Measurements from ENCODE around the gene KRABD2.
"Not testable (repeated sequence)": the region's sequence is repeated elsewhere in the genome, so short reads cannot be mapped to it uniquely, and the experiment has no call there.

The KRABD2 gene

DNA sequence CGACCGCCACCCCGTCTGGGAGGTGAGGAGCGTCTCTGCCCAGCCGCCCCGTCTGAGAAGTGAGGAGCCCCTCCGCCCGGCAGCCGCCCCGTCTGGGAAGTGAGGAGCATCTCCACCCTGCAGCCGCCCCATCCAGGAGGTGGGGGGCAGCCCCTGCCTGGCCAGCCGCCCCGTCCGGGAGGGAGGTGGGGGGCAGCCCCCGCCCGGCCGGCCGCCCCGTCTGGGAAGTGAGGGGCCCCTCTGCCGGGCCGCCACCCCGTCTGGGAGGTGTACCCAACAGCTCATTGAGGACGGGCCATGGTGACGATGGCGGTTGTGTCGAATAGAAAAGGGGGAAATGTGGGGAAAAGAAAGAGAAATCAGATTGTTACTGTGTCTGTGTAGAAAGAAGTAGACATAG is 2.6 kb downstream of the KRABD2 start:
- peaks cover 9 to 45% (median 32%) of the 10 kb centered on the region in 4 donors for H3K4me1 Mint-ChIP-seq
- DNase-seq, H3K27ac Mint-ChIP-seq, POLR2A ChIA-PET, ATAC-seq, H3K4me3 Mint-ChIP-seq, H3K27me3 Mint-ChIP-seq, H3K9me3 Mint-ChIP-seq: not testable (repeated sequence)
- peaks cover 4 to 52% (median 16%) of the 10 kb centered on the region in 3 donors for H3K36me3 Mint-ChIP-seq

DNA sequence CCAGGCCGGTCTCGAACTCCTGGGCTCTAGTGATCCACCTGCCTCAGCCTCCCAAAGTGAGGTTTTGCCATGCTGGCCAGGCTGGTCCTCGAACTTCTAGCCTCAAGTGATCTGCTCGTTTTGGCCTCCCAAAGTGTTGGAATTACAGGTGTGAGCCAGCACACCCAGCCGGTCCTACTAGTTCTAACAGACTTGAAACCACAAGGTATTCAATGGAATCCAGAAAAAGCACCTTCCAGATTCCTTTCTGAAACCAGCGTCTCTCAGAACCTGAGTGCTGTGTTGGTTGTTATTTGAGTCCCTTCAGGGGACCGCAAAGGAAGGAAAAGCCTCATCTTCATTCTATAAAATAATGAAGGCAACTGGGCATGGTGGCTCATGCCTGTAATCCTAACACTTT is 4.1 kb downstream of the KRABD2 start:
- POLR2A ChIA-PET: no interaction called here
- no peaks in the 10 kb centered on the region for H3K27me3 Mint-ChIP-seq
- peaks cover 0 to 48% (median 14%) of the 10 kb centered on the region in 3 donors for H3K36me3 Mint-ChIP-seq
- peaks cover 11 to 36% (median 24%) of the 10 kb centered on the region in 4 donors for H3K4me1 Mint-ChIP-seq
- ATAC-seq: no peak
- no peaks in the 10 kb centered on the region for H3K9me3 Mint-ChIP-seq
- peak overlapping the region in 1 of 10 donors; percentile 8 for H3K27ac Mint-ChIP-seq
- peak overlapping the region in 1 of 10 donors; percentile 34 for H3K4me3 Mint-ChIP-seq
- DNase-seq: no peak

DNA sequence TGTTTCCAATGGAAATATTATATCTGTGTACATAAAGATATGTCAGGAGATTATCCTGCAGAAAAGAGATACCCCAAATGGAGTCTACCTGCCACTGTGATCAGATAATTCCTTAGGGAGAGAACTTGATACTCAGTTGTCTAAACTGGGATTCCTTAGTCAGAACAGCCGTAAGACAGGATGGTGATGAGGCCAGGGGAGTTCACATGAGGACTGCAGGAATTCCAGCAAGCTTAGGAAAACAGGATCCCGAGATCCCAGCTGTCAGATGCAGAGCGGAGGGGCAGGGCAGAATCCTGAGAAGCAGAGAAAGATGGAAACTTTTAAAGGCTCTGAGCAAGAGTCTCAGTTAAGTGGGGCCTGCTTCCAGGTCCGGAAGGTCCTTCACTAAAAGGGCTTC is 4.7 kb downstream of the KRABD2 start:
- H3K4me3 Mint-ChIP-seq: no peak overlapping the region
- no peaks in the 10 kb centered on the region for H3K27me3 Mint-ChIP-seq
- no peaks in the 10 kb centered on the region for H3K9me3 Mint-ChIP-seq
- no peak for DNase-seq
- POLR2A ChIA-PET: no interaction called here
- peak overlapping the region in 2 of 10 donors; percentile 15 to 33 for H3K27ac Mint-ChIP-seq
- H3K4me1 Mint-ChIP-seq: peaks cover 11 to 29% (median 17%) of the 10 kb centered on the region in 4 donors
- H3K36me3 Mint-ChIP-seq: peaks cover 0 to 46% (median 12%) of the 10 kb centered on the region in 3 donors
- no peak for ATAC-seq

DNA sequence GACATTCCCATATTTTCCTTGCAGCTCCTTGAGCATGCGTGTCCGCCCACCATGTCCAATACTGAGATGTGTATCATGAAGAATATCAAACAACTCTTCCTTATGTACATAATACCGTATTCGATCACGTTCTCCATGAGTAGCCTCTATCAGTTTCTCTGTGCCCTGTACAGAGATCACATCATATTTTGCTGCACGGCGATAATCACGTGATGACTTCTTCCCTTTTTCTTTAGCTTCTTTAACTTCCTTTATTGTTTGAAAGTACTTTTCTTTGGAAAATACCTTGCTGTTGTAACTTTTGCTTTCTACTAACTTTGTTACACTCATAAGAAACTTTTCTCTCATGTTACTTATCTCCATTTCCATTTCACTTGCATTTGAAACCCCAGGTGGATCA is 6.6 kb downstream of the KRABD2 start:
- POLR2A ChIA-PET: interaction anchor here (0.6 to 1.0 kb wide), 2 partner anchors 14 to 40 kb away, joined by 3 to 4 read pairs; no protein-coding TSS in a partner anchor
- peaks cover 0 to 45% (median 12%) of the 10 kb centered on the region in 3 donors for H3K36me3 Mint-ChIP-seq
- H3K4me1 Mint-ChIP-seq: peaks cover 0 to 12% (median 8%) of the 10 kb centered on the region in 4 donors
- no peaks in the 10 kb centered on the region for H3K9me3 Mint-ChIP-seq
- no peaks in the 10 kb centered on the region for H3K27me3 Mint-ChIP-seq
- H3K27ac Mint-ChIP-seq: peak overlapping the region in 4 of 10 donors; percentile 6 to 35 (median 22)
- no peak for ATAC-seq
- H3K4me3 Mint-ChIP-seq: no peak overlapping the region
- no peak for DNase-seq

DNA sequence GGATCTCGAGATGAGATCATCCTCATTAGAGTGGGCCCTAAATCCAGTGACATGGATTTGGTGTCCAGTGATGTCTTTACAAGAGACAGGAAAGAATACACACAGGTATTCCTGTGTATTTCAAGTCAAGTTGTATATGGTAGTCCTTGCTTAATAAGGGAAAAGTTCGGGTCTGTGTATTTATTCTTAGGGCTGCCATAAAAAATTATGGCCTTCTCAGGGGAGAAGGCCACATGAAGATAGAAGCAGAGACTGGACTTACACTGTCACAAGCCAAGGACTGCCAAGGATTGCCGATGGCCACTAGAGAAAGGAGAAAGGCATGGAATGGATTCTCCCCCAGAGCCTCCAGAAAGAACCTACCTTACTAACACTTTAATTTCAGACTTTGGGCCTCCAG is 8.3 kb downstream of the KRABD2 start:
- Mint-ChIP-seq H3K4me3 (no peak overlapping the region), H3K27me3 (no peaks in the 10 kb centered on the region), H3K4me1 (peaks cover 0 to 8% (median 7%) of the 10 kb centered on the region in 4 donors), H3K27ac (peak overlapping the region in 1 of 10 donors; percentile 24), H3K36me3 (peaks cover 0 to 45% (median 12%) of the 10 kb centered on the region in 3 donors), H3K9me3 (no peaks in the 10 kb centered on the region)
- DNase-seq (no peak), ATAC-seq (no peak)
- POLR2A ChIA-PET: no interaction called here

DNA sequence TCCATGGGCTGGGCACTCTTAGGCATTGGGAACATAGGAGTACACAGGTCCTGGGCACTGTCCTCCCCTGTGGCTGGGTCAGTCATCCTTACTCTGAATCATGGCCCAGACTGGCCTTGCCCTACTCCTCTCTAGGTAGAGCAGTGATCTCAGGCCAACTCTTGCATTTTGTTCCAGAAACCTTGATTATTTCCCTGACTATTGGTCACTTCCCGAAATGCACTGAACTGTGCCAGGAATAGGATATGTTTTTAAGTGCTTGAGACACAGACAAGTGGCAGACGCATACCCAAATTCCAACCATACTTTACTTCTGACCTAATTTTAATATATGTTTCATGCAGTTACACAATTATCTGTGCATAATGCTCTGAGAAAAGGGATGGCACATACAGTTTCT is 10.3 kb downstream of the KRABD2 start:
- H3K27ac Mint-ChIP-seq: no peak overlapping the region
- ATAC-seq (no peak), DNase-seq (no peak)
- no peaks in the 10 kb centered on the region for H3K9me3 Mint-ChIP-seq
- peaks cover under 1 to 9% (median 6%) of the 10 kb centered on the region in 4 donors for H3K4me1 Mint-ChIP-seq
- H3K27me3 Mint-ChIP-seq: no peaks in the 10 kb centered on the region
- H3K4me3 Mint-ChIP-seq: no peak overlapping the region
- peaks cover 0 to 39% (median 12%) of the 10 kb centered on the region in 3 donors for H3K36me3 Mint-ChIP-seq
- POLR2A ChIA-PET: no interaction called here

DNA sequence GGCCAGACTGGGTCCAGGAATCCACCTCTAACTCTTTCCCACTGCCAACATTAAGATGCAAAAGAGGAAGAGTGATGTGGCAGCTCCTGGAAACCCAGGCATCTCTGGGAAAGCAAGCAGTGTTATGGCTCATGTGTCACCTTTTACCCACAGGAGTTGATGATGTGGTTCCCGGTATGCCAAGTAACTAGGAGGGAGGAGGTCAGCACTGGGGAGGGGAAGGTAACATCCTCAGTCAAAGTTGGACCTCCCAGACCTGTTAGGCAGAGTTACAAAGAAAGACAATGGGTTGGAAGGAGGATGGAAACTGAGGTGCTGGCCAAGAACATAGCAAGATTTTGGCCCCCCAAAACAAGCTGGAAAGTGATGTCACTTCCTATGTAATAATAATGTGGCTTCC is 11.4 kb downstream of the KRABD2 start:
- no peaks in the 10 kb centered on the region for H3K9me3 Mint-ChIP-seq
- DNase-seq: no peak
- no peak overlapping the region for H3K4me3 Mint-ChIP-seq
- H3K27ac Mint-ChIP-seq: peak overlapping the region in 1 of 10 donors; percentile 65
- H3K36me3 Mint-ChIP-seq: peaks cover 0 to 33% (median 12%) of the 10 kb centered on the region in 3 donors
- H3K27me3 Mint-ChIP-seq: no peaks in the 10 kb centered on the region
- no peak for ATAC-seq
- H3K4me1 Mint-ChIP-seq: peaks cover 6 to 13% (median 11%) of the 10 kb centered on the region in 4 donors
- POLR2A ChIA-PET: no interaction called here

DNA sequence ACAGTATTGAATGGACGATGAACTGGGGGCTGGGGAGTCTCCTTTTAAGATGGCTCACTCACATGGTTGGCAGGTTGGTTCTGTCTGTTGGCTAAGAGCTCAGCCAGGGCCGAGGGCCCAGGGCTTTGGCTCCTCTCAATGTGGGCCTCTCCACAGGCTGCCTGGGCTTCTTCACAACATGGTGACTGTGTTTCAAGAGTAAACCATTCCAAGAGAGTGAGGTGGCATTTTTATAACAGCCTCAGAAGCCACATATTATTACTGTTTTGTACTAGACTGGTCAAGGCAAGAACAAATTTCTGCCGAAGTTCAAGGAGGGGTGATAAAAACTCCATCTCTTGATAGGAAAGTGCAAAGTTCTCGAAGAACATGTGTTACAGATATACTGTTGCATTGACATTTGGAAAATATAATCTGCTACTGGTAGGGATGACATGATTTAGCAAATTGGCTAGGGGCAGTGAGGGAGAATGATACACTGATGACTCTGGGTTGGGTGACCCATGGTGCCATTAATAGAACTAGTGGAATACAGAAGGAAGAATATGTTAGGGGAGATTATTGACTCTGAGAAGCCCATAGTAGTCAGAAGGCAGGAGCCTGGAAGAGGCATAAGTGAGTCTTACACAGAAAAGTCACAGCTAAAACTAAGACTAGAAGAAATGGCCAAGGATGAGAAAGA is 13.7 kb downstream of the KRABD2 start:
- H3K27me3 Mint-ChIP-seq: no peaks in the 10 kb centered on the region
- H3K36me3 Mint-ChIP-seq: peaks cover 0 to 11% (median 2%) of the 10 kb centered on the region in 3 donors
- DNase-seq (no peak), ATAC-seq (no peak)
- POLR2A ChIA-PET: no interaction called here
- no peak overlapping the region for H3K4me3 Mint-ChIP-seq
- H3K4me1 Mint-ChIP-seq: peaks cover 5 to 20% (median 18%) of the 10 kb centered on the region in 4 donors
- no peaks in the 10 kb centered on the region for H3K9me3 Mint-ChIP-seq
- no peak overlapping the region for H3K27ac Mint-ChIP-seq

DNA sequence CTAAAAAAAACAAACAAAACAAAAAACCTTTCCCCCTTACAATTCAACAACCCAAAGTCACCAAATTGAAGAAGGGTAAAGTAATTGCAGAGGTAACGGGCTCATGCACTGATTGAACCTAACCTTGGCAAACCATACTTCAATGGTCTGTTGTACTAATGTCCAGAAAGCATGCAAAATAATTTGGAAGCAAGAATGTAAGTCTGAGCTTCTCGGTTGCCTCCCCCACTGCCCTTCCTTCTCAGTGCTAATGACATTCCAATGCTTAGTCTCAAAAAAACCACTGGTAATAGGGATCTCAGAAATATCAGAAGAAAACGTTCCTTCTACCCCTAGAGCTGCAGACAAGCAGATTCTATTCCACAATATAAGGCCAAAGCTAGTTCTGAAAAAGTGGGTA is 15.8 kb downstream of the KRABD2 start:
- DNase-seq: no peak
- H3K9me3 Mint-ChIP-seq: no peaks in the 10 kb centered on the region
- ATAC-seq: no peak
- peaks cover 5 to 20% (median 16%) of the 10 kb centered on the region in 4 donors for H3K4me1 Mint-ChIP-seq
- no peaks in the 10 kb centered on the region for H3K27me3 Mint-ChIP-seq
- H3K36me3 Mint-ChIP-seq: peaks cover 0 to 2% (median 0%) of the 10 kb centered on the region in 3 donors
- POLR2A ChIA-PET: no interaction called here
- H3K4me3 Mint-ChIP-seq: no peak overlapping the region
- peak overlapping the region in 1 of 10 donors; percentile 35 for H3K27ac Mint-ChIP-seq

DNA sequence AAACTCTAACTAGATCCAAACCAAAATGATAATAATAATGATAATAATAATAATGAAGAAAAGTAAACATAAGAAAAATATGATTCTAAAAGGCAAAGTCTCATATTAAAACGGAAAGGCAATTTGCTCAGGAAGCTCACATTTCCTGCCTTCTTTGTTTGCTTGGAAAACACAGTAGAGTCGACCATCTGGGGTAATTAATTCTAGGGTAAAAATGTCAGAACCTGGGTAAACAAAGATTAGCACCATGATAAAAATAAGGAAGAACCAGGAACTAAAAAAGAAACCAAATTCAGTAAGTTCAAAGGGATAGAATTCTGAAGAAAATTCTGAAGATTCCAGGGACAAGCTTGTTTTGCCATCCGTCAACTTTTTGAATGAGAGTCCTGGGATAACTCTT is 16.2 kb downstream of the KRABD2 start:
- POLR2A ChIA-PET: no interaction called here
- Mint-ChIP-seq H3K4me3 (no peak overlapping the region), H3K4me1 (peaks cover 5 to 20% (median 16%) of the 10 kb centered on the region in 4 donors), H3K9me3 (no peaks in the 10 kb centered on the region), H3K27me3 (no peaks in the 10 kb centered on the region), H3K27ac (peak overlapping the region in 1 of 10 donors; percentile 35), H3K36me3 (peaks cover 0 to 2% (median 0%) of the 10 kb centered on the region in 3 donors)
- ATAC-seq (no peak), DNase-seq (no peak)

DNA sequence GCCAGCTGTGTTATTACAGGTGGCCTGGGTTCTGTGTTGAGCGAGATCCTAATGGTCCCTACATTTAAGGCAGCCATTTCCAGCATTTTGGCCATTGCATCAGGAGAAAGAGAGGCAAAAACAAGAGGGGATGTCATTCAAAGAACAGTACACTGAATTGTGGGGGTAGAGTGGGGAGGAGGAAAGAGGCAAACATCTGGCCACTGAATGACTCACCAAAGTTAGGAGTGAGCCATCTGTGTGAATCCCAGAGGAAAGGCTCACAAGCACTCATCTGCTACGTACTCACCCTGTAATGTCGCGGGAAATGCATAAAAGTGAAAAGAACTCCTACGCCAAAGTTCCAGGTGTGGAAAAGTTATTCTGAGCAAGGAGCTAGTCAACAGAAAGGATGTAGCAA is 16.7 kb downstream of the KRABD2 start:
- no peak overlapping the region for H3K4me3 Mint-ChIP-seq
- POLR2A ChIA-PET: interaction anchor here (0.6 kb wide), 1 partner anchor 161 kb away, joined by 3 read pairs; no protein-coding TSS in a partner anchor
- no peaks in the 10 kb centered on the region for H3K27me3 Mint-ChIP-seq
- peaks cover 5 to 20% (median 16%) of the 10 kb centered on the region in 4 donors for H3K4me1 Mint-ChIP-seq
- H3K36me3 Mint-ChIP-seq: peaks cover 0 to 2% (median 0%) of the 10 kb centered on the region in 3 donors
- no peaks in the 10 kb centered on the region for H3K9me3 Mint-ChIP-seq
- ATAC-seq (no peak), DNase-seq (no peak)
- no peak overlapping the region for H3K27ac Mint-ChIP-seq

DNA sequence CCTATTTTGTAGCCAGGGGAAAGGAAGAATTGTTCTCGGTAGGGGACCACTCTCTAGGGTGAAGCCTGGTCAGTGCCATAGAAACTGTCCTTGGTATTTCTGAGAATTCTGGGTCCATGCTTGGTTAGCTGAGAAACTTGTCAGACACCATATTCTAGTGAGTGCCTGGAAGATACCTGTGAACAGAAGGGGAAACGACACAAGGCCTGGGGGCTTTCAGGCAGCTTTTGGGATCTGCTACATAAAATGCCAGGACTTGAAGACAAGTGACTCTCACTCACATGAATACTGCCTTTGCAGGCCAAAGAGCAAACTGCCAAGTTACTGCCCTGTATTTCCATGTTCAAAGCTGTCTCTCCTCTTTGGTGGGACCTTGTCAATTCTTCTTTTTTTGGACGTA is 18.6 kb downstream of the KRABD2 start:
- POLR2A ChIA-PET: no interaction called here
- Mint-ChIP-seq H3K9me3 (no peaks in the 10 kb centered on the region), H3K4me1 (peaks cover 5 to 20% (median 15%) of the 10 kb centered on the region in 4 donors), H3K4me3 (no peak overlapping the region), H3K27me3 (no peaks in the 10 kb centered on the region), H3K36me3 (peaks cover 0 to 2% (median 0%) of the 10 kb centered on the region in 3 donors), H3K27ac (no peak overlapping the region)
- ATAC-seq: no peak
- DNase-seq: no peak

DNA sequence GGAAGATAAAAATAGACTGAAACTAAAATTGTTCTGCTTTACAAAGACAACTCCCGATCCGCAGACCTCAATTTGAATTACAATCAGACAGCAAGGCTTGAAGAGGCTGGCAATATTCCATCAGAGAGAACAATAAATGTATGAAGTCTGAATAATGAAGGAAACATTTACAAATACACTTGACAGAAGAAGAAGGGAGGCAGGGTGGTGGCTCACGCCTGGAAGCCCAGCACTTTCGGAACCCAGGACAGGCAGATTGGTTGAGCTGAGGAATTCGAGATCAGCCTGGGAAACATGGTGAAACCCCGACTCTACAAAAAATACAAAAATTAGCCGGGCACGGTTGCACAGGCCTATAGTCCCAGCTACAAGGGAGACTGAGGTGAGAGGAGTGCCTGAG is 22.3 kb downstream of the KRABD2 start:
- Mint-ChIP-seq H3K4me3 (no peak overlapping the region), H3K4me1 (peaks cover 0 to 3% (median under 1%) of the 10 kb centered on the region in 4 donors), H3K36me3 (peaks cover 0 to 2% (median 0%) of the 10 kb centered on the region in 3 donors), H3K27me3 (peaks cover 0 to 13% (median 3%) of the 10 kb centered on the region in 5 donors), H3K9me3 (no peaks in the 10 kb centered on the region), H3K27ac (no peak overlapping the region)
- ATAC-seq: no peak
- DNase-seq: no peak
- POLR2A ChIA-PET: no interaction called here

Data from naive thymus-derived CD8-positive, alpha-beta T cell (primary cell).